ENCODE results near the gene SLC28A1.

The SLC28A1 gene

GRCh38 chr15:84886211-84886983, 1.9 kb downstream of the SLC28A1 start:
- no peak for DNase-seq

- no peak for DNase-seq
Observed at GRCh38 chr15:84886984-84887299, 2.5 kb downstream of the SLC28A1 start.

- DNase-seq: no peak
Observed at GRCh38 chr15:84887938-84888337, 3.5 kb downstream of the SLC28A1 start.

- DNase-seq: no peak
Observed at GRCh38 chr15:84888639-84889038, 4.2 kb downstream of the SLC28A1 start.

GRCh38 chr15:84889313-84889990, 5.0 kb downstream of the SLC28A1 start:
- no peak for DNase-seq

GRCh38 chr15:84889991-84890669, 5.7 kb downstream of the SLC28A1 start:
- DNase-seq: no peak

GRCh38 chr15:84890670-84891162, 6.3 kb downstream of the SLC28A1 start:
- DNase-seq: no peak

GRCh38 chr15:84891339-84891738, 6.9 kb downstream of the SLC28A1 start:
- no peak for DNase-seq

GRCh38 chr15:84892786-84893307, 8.4 kb downstream of the SLC28A1 start:
- no peak for DNase-seq

- DNase-seq: no peak
Observed at GRCh38 chr15:84893607-84894006, 9.1 kb downstream of the SLC28A1 start.

GRCh38 chr15:84894736-84895425, 10.4 kb downstream of the SLC28A1 start:
- DNase-seq: no peak

GRCh38 chr15:84898761-84899160, 14.3 kb downstream of the SLC28A1 start:
- no peak for DNase-seq

GRCh38 chr15:84899750-84900149, 15.3 kb downstream of the SLC28A1 start:
- no peak for DNase-seq

- DNase-seq: no peak
Observed at GRCh38 chr15:84901540-84901939, 17.1 kb downstream of the SLC28A1 start.

GRCh38 chr15:84903751-84904150, 19.3 kb downstream of the SLC28A1 start:
- no peak for DNase-seq

GRCh38 chr15:84904419-84904818, 20.0 kb downstream of the SLC28A1 start:
- no peak for DNase-seq

GRCh38 chr15:84905016-84905916, 20.8 kb downstream of the SLC28A1 start:
- no peak for DNase-seq

- no peak for DNase-seq
Observed at GRCh38 chr15:84907731-84908130, 23.3 kb downstream of the SLC28A1 start.

GRCh38 chr15:84908564-84908963, 24.1 kb downstream of the SLC28A1 start:
- no peak for DNase-seq

- no peak for DNase-seq
Observed at GRCh38 chr15:84909029-84909428, 24.6 kb downstream of the SLC28A1 start.

GRCh38 chr15:84909782-84910181, 25.3 kb downstream of the SLC28A1 start:
- DNase-seq: no peak

Data from NCI-H2227 treated with DMSO at 0.1 percent for 48 hours (cell line).